ENCODE data around the gene MRPL2. TPM values are rescaled to one million over a fixed set of nuclear protein-coding genes. Genes with fewer than 3 reads are reported as not detected.

MRPL2 gene
- polyA plus RNA-seq (2013, experiment 1 of 2), result 41.7 TPM
- 38.3 TPM for polyA plus RNA-seq (2013, experiment 2 of 2)

GRCh38 chr6:43059168-43060033 is at the start of gene MRPL2, which contains the start of gene KLC4:
Gene MRPL2 (minus strand): TSS chr6:43059434. CDS start chr6:43059381, 53 bp downstream.
Gene KLC4 (plus strand): TSS chr6:43059631. CDS start chr6:43061336, 1,705 bp downstream.
- Histone ChIP-seq H2BK15ac (ENCODE audit: low read depth, poor library complexity, severe bottlenecking) (peak within 1 kb of the TSS; percentile 70), H2BK120ac (ENCODE audit: low read depth, low read length) (peak within 1 kb of the TSS; percentile 64), H3K27me3 (ENCODE audit: control insufficient read depth in 1 of 2, insufficient read depth in 1 of 2, low read length in 2 of 2) (no peaks in the 10 kb centered on the region), H3K9me3 (ENCODE audit: control insufficient read depth, low read length) (no peaks in the 10 kb centered on the region), H3K4me2 (ENCODE audit: low read length, poor library complexity, severe bottlenecking) (peak within 1 kb of the TSS; percentile 86), H3K14ac (ENCODE audit: low read length in 2 of 2) (peak within 1 kb of the TSS in 1 of 2 experiments; percentile 90), H3K18ac (ENCODE audit: low read depth in 1 of 2, low read length in 2 of 2) (peak within 1 kb of the TSS; percentile 91 to 96), H3K9ac (ENCODE audit: low read length) (peak within 1 kb of the TSS; percentile 99), H3K36me3 (ENCODE audit: control insufficient read depth in 1 of 2, insufficient read depth in 2 of 2, low read depth in 1 of 2, low read length in 2 of 2) (peaks cover 35 to 39% of the 10 kb centered on the region in 2 experiments), H3K27ac (ENCODE audit: low read length, poor library complexity, severe bottlenecking) (peak within 1 kb of the TSS; percentile 66), H3K4me1 (ENCODE audit: control insufficient read depth, insufficient read depth, low read depth, low read length) (peaks cover 11% of the 10 kb centered on the region), H3K4me3 (ENCODE audit: insufficient read depth in 1 of 2, low read depth in 1 of 2, low read length in 2 of 2) (peak within 1 kb of the TSS; percentile 93 to 99), H3K4ac (ENCODE audit: low read depth in 1 of 2, low read length in 2 of 2) (peak within 1 kb of the TSS; percentile 73 to 89), H3K79me1 (replicated peaks; ENCODE audit: low read length, poor library complexity, severe bottlenecking) (peaks cover 21% of the 10 kb centered on the region), H2AFZ (ENCODE audit: low read depth, low read length) (peak within 1 kb of the TSS; percentile 95), H4K91ac (ENCODE audit: low read length) (peak within 1 kb of the TSS; percentile 90), H2BK12ac (ENCODE audit: low read length in 2 of 2) (peak within 1 kb of the TSS in 1 of 2 experiments; percentile 75), H4K8ac (ENCODE audit: low read length) (peak within 1 kb of the TSS; percentile 98), H2BK5ac (ENCODE audit: low read depth, low read length, poor library complexity, severe bottlenecking) (peak within 1 kb of the TSS; percentile 40), H2AK5ac (ENCODE audit: low read length, severe bottlenecking) (peak within 1 kb of the TSS; percentile 59), H3K23ac (ENCODE audit: low read length in 2 of 2) (peak within 1 kb of the TSS in 1 of 2 experiments; percentile 26)
- DNase-seq, result peak; percentile 99
- under 1% methylated on average over 59 of the region's 64 CpGs for WGBS

DNA sequence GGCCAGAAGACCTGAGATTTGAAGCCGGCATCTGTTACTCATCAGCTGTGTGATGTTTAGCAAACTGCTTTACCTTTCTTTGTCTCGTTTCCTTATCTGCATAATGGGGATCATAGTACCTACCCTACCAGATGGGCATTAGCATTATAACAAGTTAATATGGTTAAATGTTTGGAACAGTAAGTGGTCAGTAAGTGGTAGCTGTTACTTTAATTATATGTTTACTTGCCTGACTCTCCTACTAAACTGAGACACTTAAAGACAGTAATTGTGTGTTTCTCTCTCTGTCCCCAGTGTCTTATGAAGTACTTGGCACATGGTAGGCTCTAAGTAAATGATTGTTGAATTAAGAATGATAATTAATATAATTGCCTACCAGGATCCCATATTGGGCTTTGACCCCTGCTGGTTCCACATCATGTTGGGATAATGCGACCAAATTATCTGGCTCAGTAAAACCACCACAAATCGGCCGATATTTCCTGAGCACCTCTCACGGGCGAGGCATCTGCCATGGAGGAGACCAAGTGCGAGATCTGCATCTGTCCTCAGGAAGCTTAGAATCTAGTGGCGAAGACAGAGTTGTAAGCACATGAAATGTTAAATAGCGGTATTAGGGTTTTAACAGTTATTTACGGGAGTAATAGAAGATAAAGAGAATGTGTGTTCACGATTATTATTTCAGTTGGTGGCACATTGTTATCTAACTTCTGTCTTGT is 48.3 kb upstream of the MRPL2 start:
- Histone ChIP-seq H3K4me1 (ENCODE audit: control insufficient read depth, insufficient read depth, low read depth, low read length) (peaks cover 7% of the 10 kb centered on the region), H2BK12ac (ENCODE audit: low read length in 2 of 2) (no peak overlapping the region), H3K4ac (ENCODE audit: low read depth in 1 of 2, low read length in 2 of 2) (no peak overlapping the region), H2AFZ (ENCODE audit: low read depth, low read length) (no peak overlapping the region), H3K4me3 (ENCODE audit: insufficient read depth in 1 of 2, low read depth in 1 of 2, low read length in 2 of 2) (no peak overlapping the region), H3K27ac (ENCODE audit: low read length, poor library complexity, severe bottlenecking) (no peak overlapping the region), H3K18ac (ENCODE audit: low read depth in 1 of 2, low read length in 2 of 2) (no peak overlapping the region), H2AK5ac (ENCODE audit: low read length, severe bottlenecking) (no peak overlapping the region), H2BK15ac (ENCODE audit: low read depth, poor library complexity, severe bottlenecking) (no peak overlapping the region), H4K91ac (ENCODE audit: low read length) (no peak overlapping the region), H3K79me1 (replicated peaks; ENCODE audit: low read length, poor library complexity, severe bottlenecking) (peaks cover 5% of the 10 kb centered on the region), H4K8ac (ENCODE audit: low read length) (no peak overlapping the region), H3K4me2 (ENCODE audit: low read length, poor library complexity, severe bottlenecking) (no peak overlapping the region), H3K27me3 (ENCODE audit: control insufficient read depth in 1 of 2, insufficient read depth in 1 of 2, low read length in 2 of 2) (no peaks in the 10 kb centered on the region), H3K36me3 (ENCODE audit: control insufficient read depth in 1 of 2, insufficient read depth in 2 of 2, low read depth in 1 of 2, low read length in 2 of 2) (peaks cover 0 to 8% of the 10 kb centered on the region in 2 experiments), H3K9ac (ENCODE audit: low read length) (no peak overlapping the region), H3K9me3 (ENCODE audit: control insufficient read depth, low read length) (no peaks in the 10 kb centered on the region), H3K23ac (ENCODE audit: low read length in 2 of 2) (no peak overlapping the region), H3K14ac (ENCODE audit: low read length in 2 of 2) (no peak overlapping the region), H2BK5ac (ENCODE audit: low read depth, low read length, poor library complexity, severe bottlenecking) (no peak overlapping the region), H2BK120ac (ENCODE audit: low read depth, low read length) (no peak overlapping the region)
- WGBS, result 98% methylated on average over 11 of the region's 12 CpGs
- no peak for DNase-seq

GRCh38 chr6:43105538-43106222 is 46.4 kb upstream of the MRPL2 start:
- no peak overlapping the region for H2BK12ac ChIP-seq (ENCODE audit: low read length in 2 of 2)
- H3K36me3 ChIP-seq (ENCODE audit: control insufficient read depth in 1 of 2, insufficient read depth in 2 of 2, low read depth in 1 of 2, low read length in 2 of 2), result peaks cover 0 to 8% of the 10 kb centered on the region in 2 experiments
- peaks cover 3% of the 10 kb centered on the region for H3K4me1 ChIP-seq (ENCODE audit: control insufficient read depth, insufficient read depth, low read depth, low read length)
- H2AK5ac ChIP-seq (ENCODE audit: low read length, severe bottlenecking), result no peak overlapping the region
- no peak overlapping the region for H3K9ac ChIP-seq (ENCODE audit: low read length)
- H2AFZ ChIP-seq (ENCODE audit: low read depth, low read length), result no peak overlapping the region
- no peak overlapping the region for H3K23ac ChIP-seq (ENCODE audit: low read length in 2 of 2)
- H4K91ac ChIP-seq (ENCODE audit: low read length), result no peak overlapping the region
- WGBS, result 97% methylated on average over 6 of the region's 9 CpGs
- no peaks in the 10 kb centered on the region for H3K27me3 ChIP-seq (ENCODE audit: control insufficient read depth in 1 of 2, insufficient read depth in 1 of 2, low read length in 2 of 2)
- no peaks in the 10 kb centered on the region for H3K9me3 ChIP-seq (ENCODE audit: control insufficient read depth, low read length)
- no peak overlapping the region for H3K18ac ChIP-seq (ENCODE audit: low read depth in 1 of 2, low read length in 2 of 2)
- H3K27ac ChIP-seq (ENCODE audit: low read length, poor library complexity, severe bottlenecking), result no peak overlapping the region
- H4K8ac ChIP-seq (ENCODE audit: low read length), result no peak overlapping the region
- H3K4ac ChIP-seq (ENCODE audit: low read depth in 1 of 2, low read length in 2 of 2), result no peak overlapping the region
- no peak overlapping the region for H3K4me3 ChIP-seq (ENCODE audit: insufficient read depth in 1 of 2, low read depth in 1 of 2, low read length in 2 of 2)
- H2BK5ac ChIP-seq (ENCODE audit: low read depth, low read length, poor library complexity, severe bottlenecking), result no peak overlapping the region
- no peak for DNase-seq
- H3K14ac ChIP-seq (ENCODE audit: low read length in 2 of 2), result no peak overlapping the region
- H2BK120ac ChIP-seq (ENCODE audit: low read depth, low read length), result no peak overlapping the region
- peaks cover 7% of the 10 kb centered on the region for H3K79me1 ChIP-seq (replicated peaks; ENCODE audit: low read length, poor library complexity, severe bottlenecking)
- H3K4me2 ChIP-seq (ENCODE audit: low read length, poor library complexity, severe bottlenecking), result no peak overlapping the region
- no peak overlapping the region for H2BK15ac ChIP-seq (ENCODE audit: low read depth, poor library complexity, severe bottlenecking)

Measured in mesenchymal stem cell (in vitro differentiated cells and primary cell).